Breast epithelium (tissue), 3 donors: ENCODE results near the gene KCNJ9.

ENCODE experiments used
- POLR2A ChIP-seq: fragments of 450-650 bp; IDR thresholded peaks from one replicate; pipeline ENCODE4 v1.6.1; 2016; ENCODE audit warnings: antibody characterized with exemption, mild to moderate bottlenecking, moderate library complexity
- POLR2AphosphoS5 ChIP-seq, 3 donors: sonication (generic); formaldehyde crosslinking; IDR thresholded peaks; one replicate each; pipeline ENCODE4 v1.6.1; 2017; ENCODE audit warnings: antibody characterized with exemption in 3 of 3
- TF ChIP-seq, protein P1 (sequence below), 3 donors: fragments of 450-650 bp; IDR thresholded peaks; one replicate each; pipeline ENCODE4 v1.5.1; 2016 to 2017; ENCODE audit warnings: antibody characterized with exemption in 3 of 3, mild to moderate bottlenecking in 3 of 3, moderate library complexity in 3 of 3

DNA sequence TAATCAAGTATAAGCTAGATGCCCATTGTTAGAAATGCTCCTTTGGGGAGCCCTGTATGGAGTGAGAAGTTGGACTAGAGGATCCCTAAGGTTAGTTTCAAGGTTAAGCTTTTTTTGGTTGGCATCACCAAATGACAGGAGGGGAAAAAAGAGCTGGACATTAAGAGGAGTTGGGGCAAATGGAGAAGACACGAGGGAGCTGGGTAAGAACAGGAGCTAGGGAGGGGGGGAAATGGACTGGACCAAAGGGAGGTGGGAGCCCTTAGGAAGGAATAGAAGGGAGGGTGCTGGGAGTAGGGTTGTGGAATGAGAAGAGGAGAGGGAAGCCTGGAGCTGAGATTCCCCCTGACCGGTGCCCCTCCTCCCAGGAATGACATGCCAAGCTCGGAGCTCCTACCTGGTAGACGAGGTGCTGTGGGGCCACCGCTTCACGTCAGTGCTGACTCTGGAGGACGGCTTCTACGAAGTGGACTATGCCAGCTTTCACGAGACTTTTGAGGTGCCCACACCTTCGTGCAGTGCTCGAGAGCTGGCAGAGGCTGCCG is 5.9 kb downstream of the KCNJ9 start:
- TF ChIP-seq POLR2A (no peak), POLR2AphosphoS5 (IDR thresholded peaks at IDR 0.05) (no peak)
- TF ChIP-seq, protein P1, sequence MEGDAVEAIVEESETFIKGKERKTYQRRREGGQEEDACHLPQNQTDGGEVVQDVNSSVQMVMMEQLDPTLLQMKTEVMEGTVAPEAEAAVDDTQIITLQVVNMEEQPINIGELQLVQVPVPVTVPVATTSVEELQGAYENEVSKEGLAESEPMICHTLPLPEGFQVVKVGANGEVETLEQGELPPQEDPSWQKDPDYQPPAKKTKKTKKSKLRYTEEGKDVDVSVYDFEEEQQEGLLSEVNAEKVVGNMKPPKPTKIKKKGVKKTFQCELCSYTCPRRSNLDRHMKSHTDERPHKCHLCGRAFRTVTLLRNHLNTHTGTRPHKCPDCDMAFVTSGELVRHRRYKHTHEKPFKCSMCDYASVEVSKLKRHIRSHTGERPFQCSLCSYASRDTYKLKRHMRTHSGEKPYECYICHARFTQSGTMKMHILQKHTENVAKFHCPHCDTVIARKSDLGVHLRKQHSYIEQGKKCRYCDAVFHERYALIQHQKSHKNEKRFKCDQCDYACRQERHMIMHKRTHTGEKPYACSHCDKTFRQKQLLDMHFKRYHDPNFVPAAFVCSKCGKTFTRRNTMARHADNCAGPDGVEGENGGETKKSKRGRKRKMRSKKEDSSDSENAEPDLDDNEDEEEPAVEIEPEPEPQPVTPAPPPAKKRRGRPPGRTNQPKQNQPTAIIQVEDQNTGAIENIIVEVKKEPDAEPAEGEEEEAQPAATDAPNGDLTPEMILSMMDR (IDR thresholded peaks at IDR 0.05): no peak
